Activated T-helper 1 cell treated with anti-CD3 and anti-CD28 coated beads, Interleukin-2, amount 50 U/mL, for 16 hours (primary cell): ENCODE measurements around the gene NOS1AP.
"Not testable (repeated sequence)": the region's sequence is repeated elsewhere in the genome, so short reads cannot be mapped to it uniquely, and the experiment has no call there.

Experiments used
- DNase-seq, 2 donors: peaks; one replicate each; pipeline ENCODE4 v3.0.0-alpha.2; 2020; ENCODE audit warnings: low read depth in 1 of 2, low spot score in 1 of 2

Gene NOS1AP

GRCh38 chr1:162324396-162324795, 254.9 kb downstream of the NOS1AP start:
- DNase-seq, result no peak

- DNase-seq, result no peak
Measured at GRCh38 chr1:162326559-162326958, 257.1 kb downstream of the NOS1AP start.

GRCh38 chr1:162327144-162327787, 257.8 kb downstream of the NOS1AP start:
- DNase-seq, result no peak

- DNase-seq, result no peak
Measured at GRCh38 chr1:162327788-162328165, 258.3 kb downstream of the NOS1AP start.

- DNase-seq, result no peak
Measured at GRCh38 chr1:162328512-162328911, 259.0 kb downstream of the NOS1AP start.

- DNase-seq, result no peak
Measured at GRCh38 chr1:162329826-162330225, 260.3 kb downstream of the NOS1AP start.

GRCh38 chr1:162333991-162334390, 264.5 kb downstream of the NOS1AP start:
- no peak for DNase-seq

GRCh38 chr1:162335126-162335525, 265.6 kb downstream of the NOS1AP start:
- no peak for DNase-seq

- no peak for DNase-seq
Measured at GRCh38 chr1:162336621-162337285, 267.3 kb downstream of the NOS1AP start.

GRCh38 chr1:162342452-162342983, 273.0 kb downstream of the NOS1AP start:
- DNase-seq, result no peak

- no peak for DNase-seq
Measured at GRCh38 chr1:162343470-162343869, 274.0 kb downstream of the NOS1AP start.

GRCh38 chr1:162347281-162347680, 277.8 kb downstream of the NOS1AP start:
- DNase-seq, result no peak

GRCh38 chr1:162349635-162350330, 280.3 kb downstream of the NOS1AP start:
- no peak for DNase-seq

GRCh38 chr1:162351246-162351842, 281.9 kb downstream of the NOS1AP start:
- DNase-seq, result no peak

GRCh38 chr1:162351874-162352273, 282.4 kb downstream of the NOS1AP start:
- DNase-seq, result not testable (repeated sequence)

GRCh38 chr1:162353078-162353477, 283.6 kb downstream of the NOS1AP start:
- DNase-seq, result no peak

- no peak for DNase-seq
Measured at GRCh38 chr1:162353702-162354101, 284.2 kb downstream of the NOS1AP start.

GRCh38 chr1:162357681-162358266, 288.3 kb downstream of the NOS1AP start:
- DNase-seq, result no peak

GRCh38 chr1:162358928-162359327, 289.4 kb downstream of the NOS1AP start:
- DNase-seq, result no peak

GRCh38 chr1:162359523-162360236, 290.2 kb downstream of the NOS1AP start:
- DNase-seq, result no peak
